CD14-positive monocyte (primary cell): Measurements from ENCODE around the gene HPS5. TPM values are rescaled to one million over a fixed set of nuclear protein-coding genes. Genes with fewer than 3 reads are reported as not detected.

Experiments
- DNase-seq, 3 donors: peaks; one replicate each; pipeline ENCODE4 v3.0.0-alpha.2; 2011 to 2022
- H2AFZ ChIP-seq: 2 replicates; pipeline ENCODE4 v1.6.0; 2012; ENCODE audit warnings: mild to moderate bottlenecking, low read depth, low read length, inconsistent platforms; ENCODE audit not compliant: insufficient read depth, poor library complexity, severe bottlenecking
- H3K27ac ChIP-seq, 2 donors: 1 replicate in 1 of 2; 2 replicates in 1 of 2; pipeline ENCODE4 v1.5.1; 2012 to 2013; ENCODE audit warnings: low read length in 2 of 2, control low read depth in 1 of 2, inconsistent platforms in 1 of 2, low read depth in 1 of 2, mild to moderate bottlenecking in 1 of 2
- H3K27me3 ChIP-seq, 2 donors: one replicate each; pipeline versions ENCODE4 v1.6.0 to v1.6.1; 2011 to 2013; ENCODE audit warnings: low read length in 2 of 2; ENCODE audit not compliant: control insufficient read depth in 2 of 2, insufficient read depth in 2 of 2
- H3K36me3 ChIP-seq, 2 donors: replicated peaks in 1 of 2; 1 replicate in 1 of 2; 2 replicates in 1 of 2; pipeline versions ENCODE4 v1.5.1 to v1.6.1; 2012 to 2013; ENCODE audit warnings: low read length in 2 of 2, control low read depth in 1 of 2, inconsistent platforms in 1 of 2, mild to moderate bottlenecking in 1 of 2; ENCODE audit not compliant: insufficient read depth in 2 of 2, control insufficient read depth in 1 of 2
- H3K4me1 ChIP-seq, 2 donors: 1 replicate in 1 of 2; 2 replicates in 1 of 2; pipeline versions ENCODE4 v1.5.1 to v1.6.1; 2012 to 2013; ENCODE audit warnings: low read length in 2 of 2, control low read depth in 1 of 2, inconsistent platforms in 1 of 2, mild to moderate bottlenecking in 1 of 2, moderate library complexity in 1 of 2; ENCODE audit not compliant: insufficient read depth in 2 of 2, control insufficient read depth in 1 of 2
- H3K4me2 ChIP-seq: replicated peaks from 2 replicates; pipeline ENCODE3; 2012; ENCODE audit warnings: low read length, moderate library complexity, mild to moderate bottlenecking; ENCODE audit not compliant: poor library complexity, severe bottlenecking; ENCODE audit errors: extremely low read depth
- H3K4me3 ChIP-seq, 3 experiments: fragments of 200-600 bp in 1 of 3; sonication (generic) in 1 of 3; replicated peaks in 1 of 3; 1 replicate in 2 of 3; 2 replicates in 1 of 3; pipeline ENCODE4 v1.5.1; 2011 to 2013; ENCODE audit warnings: low read length in 3 of 3, mild to moderate bottlenecking in 3 of 3, control low read depth in 2 of 3, low read depth in 2 of 3, inconsistent platforms in 1 of 3, moderate library complexity in 1 of 3
- H3K79me2 ChIP-seq: 2 replicates; pipeline ENCODE4 v1.6.0; 2012; ENCODE audit warnings: mild to moderate bottlenecking, control low read depth, inconsistent platforms, low read length, moderate library complexity; ENCODE audit not compliant: insufficient read depth
- H3K9ac ChIP-seq: 2 replicates; pipeline ENCODE4 v1.6.0; 2017; ENCODE audit warnings: low read length, mild to moderate bottlenecking; ENCODE audit not compliant: insufficient read depth, poor library complexity, severe bottlenecking
- H3K9me3 ChIP-seq, 2 donors: replicated peaks in 1 of 2; 1 replicate in 1 of 2; 2 replicates in 1 of 2; pipeline versions ENCODE4 v1.5.1 to v1.6.1; 2012 to 2013; ENCODE audit warnings: low read length in 2 of 2, control low read depth in 1 of 2; ENCODE audit not compliant: control insufficient read depth in 1 of 2, insufficient read depth in 1 of 2
- H4K20me1 ChIP-seq: 2 replicates; pipeline ENCODE4 v1.6.0; 2012; ENCODE audit warnings: mild to moderate bottlenecking, low read length, control low read depth, moderate library complexity; ENCODE audit not compliant: insufficient read depth
- H3K27ac Mint-ChIP-seq, 7 donors: one replicate each; pipeline ENCODE4 v1.8.0; 2020; ENCODE audit warnings: mild to moderate bottlenecking in 7 of 7, mixed read lengths in 7 of 7, moderate library complexity in 6 of 7, inconsistent platforms in 2 of 7
- H3K27me3 Mint-ChIP-seq, 3 donors: one replicate each; pipeline ENCODE4 v1.8.0; 2021 to 2022; ENCODE audit warnings: low read depth in 3 of 3, mild to moderate bottlenecking in 3 of 3, mixed read lengths in 3 of 3, moderate library complexity in 3 of 3, inconsistent platforms in 1 of 3
- H3K36me3 Mint-ChIP-seq, 2 donors: one replicate each; pipeline ENCODE4 v1.8.0; 2020; ENCODE audit warnings: mixed read lengths in 2 of 2, inconsistent platforms in 1 of 2, mild to moderate bottlenecking in 1 of 2
- H3K4me1 Mint-ChIP-seq: one replicate; pipeline ENCODE4 v1.8.0; 2020; ENCODE audit warnings: mild to moderate bottlenecking, mixed read lengths
- H3K4me3 Mint-ChIP-seq, 2 donors: one replicate each; pipeline ENCODE4 v1.8.0; 2020; ENCODE audit warnings: mild to moderate bottlenecking in 2 of 2, mixed read lengths in 2 of 2, moderate library complexity in 1 of 2
- H3K9me3 Mint-ChIP-seq, 7 donors: one replicate each; pipeline ENCODE4 v1.8.0; 2020 to 2022; ENCODE audit warnings: mixed read lengths in 7 of 7, mild to moderate bottlenecking in 6 of 7, moderate library complexity in 6 of 7, inconsistent platforms in 2 of 7
- WGBS: methylation state at CpG from one replicate; pipeline ENCODE4 v1.1.5; 2013; ENCODE audit warnings: missing lambda C conversion rate; ENCODE audit not compliant: insufficient coverage; 5-methylcytosine and 5-hydroxymethylcytosine counted together
- intact Hi-C, 2 donors: fragments of 100-400 bp; cut with micrococcal nuclease; formaldehyde crosslinking; loops; one replicate each; pipeline versions ENCODE4 v1.15.0 to v1.15.1; 2023
- polyA plus RNA-seq, 3 donors: library from polyadenylated mRNA; depleted of rRNA in 1 of 3; unstranded in 2 of 3; stranded (reverse) in 1 of 3; fragments of 300-500 nt in 2 of 3; fragments of >200 nt in 1 of 3; fragmentation: Illumina TruSeq in 2 of 3; gene quantifications; 1 replicate in 2 of 3; 2 replicates in 1 of 3; pipeline ENCODE4 v1.2.3, GENCODE V29; 2012 to 2021
- TF ChIP-seq, protein P1 (sequence below): fragments of 200-600 bp; IDR thresholded peaks from one replicate; pipeline ENCODE4 v1.8.0; 2022; ENCODE audit warnings: antibody characterized with exemption, mild to moderate bottlenecking

The HPS5 gene
- polyA plus RNA-seq, 3 donors = 11.4 to 17.7 (median 12.9) TPM

DNA sequence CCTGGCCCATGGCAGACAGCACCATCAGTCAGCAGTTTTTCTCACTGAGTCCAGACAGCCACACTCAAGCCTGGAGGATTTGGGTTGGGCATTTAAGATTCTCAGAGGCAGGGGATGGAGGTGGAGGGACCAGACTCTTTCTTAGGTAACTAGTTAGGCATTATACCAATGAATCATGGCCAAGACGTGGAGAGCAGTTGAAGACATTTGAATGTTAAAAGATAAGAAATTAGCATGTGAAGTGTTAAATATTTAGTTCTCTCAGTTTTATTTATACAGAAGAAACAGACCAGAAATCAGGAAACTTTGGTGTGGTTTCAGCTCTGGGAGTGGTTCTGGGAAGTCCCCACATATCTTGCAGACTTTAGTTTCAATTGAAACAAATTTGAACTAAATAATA lies 10.4 kb upstream of the HPS5 start:
- Histone ChIP-seq H3K9ac (no peak overlapping the region), H3K79me2 (peaks cover 60% of the 10 kb centered on the region), H3K4me1 (no peaks in the 10 kb centered on the region), H3K36me3 (peaks cover 58 to 96% of the 10 kb centered on the region in 2 donors), H3K4me2 (no peak overlapping the region), H3K4me3 (no peak overlapping the region), H3K27me3 (no peaks in the 10 kb centered on the region), H3K9me3 (no peaks in the 10 kb centered on the region), H4K20me1 (peaks cover 63% of the 10 kb centered on the region), H3K27ac (no peak overlapping the region), H2AFZ (no peak overlapping the region)
- H3K9me3 Mint-ChIP-seq = no peaks in the 10 kb centered on the region
- peaks cover 8% of the 10 kb centered on the region for H3K4me1 Mint-ChIP-seq
- no CpG with 5 or more reads among the region's 1 CpG for WGBS
- H3K4me3 Mint-ChIP-seq = no peak overlapping the region
- no peaks in the 10 kb centered on the region for H3K27me3 Mint-ChIP-seq
- intact Hi-C loops = loop anchor here (5.0 to 10.0 kb wide), 2 partner anchors 35 to 88 kb away; partner anchors contain the start of gene SAA2 (in 1 of the 2)
- peak overlapping the region in 4 of 7 donors; percentile 32 to 80 (median 53) for H3K27ac Mint-ChIP-seq
- no peak for DNase-seq
- TF ChIP-seq, protein P1, sequence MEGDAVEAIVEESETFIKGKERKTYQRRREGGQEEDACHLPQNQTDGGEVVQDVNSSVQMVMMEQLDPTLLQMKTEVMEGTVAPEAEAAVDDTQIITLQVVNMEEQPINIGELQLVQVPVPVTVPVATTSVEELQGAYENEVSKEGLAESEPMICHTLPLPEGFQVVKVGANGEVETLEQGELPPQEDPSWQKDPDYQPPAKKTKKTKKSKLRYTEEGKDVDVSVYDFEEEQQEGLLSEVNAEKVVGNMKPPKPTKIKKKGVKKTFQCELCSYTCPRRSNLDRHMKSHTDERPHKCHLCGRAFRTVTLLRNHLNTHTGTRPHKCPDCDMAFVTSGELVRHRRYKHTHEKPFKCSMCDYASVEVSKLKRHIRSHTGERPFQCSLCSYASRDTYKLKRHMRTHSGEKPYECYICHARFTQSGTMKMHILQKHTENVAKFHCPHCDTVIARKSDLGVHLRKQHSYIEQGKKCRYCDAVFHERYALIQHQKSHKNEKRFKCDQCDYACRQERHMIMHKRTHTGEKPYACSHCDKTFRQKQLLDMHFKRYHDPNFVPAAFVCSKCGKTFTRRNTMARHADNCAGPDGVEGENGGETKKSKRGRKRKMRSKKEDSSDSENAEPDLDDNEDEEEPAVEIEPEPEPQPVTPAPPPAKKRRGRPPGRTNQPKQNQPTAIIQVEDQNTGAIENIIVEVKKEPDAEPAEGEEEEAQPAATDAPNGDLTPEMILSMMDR = no peak
- H3K36me3 Mint-ChIP-seq = peaks cover 69 to 91% of the 10 kb centered on the region in 2 donors

DNA sequence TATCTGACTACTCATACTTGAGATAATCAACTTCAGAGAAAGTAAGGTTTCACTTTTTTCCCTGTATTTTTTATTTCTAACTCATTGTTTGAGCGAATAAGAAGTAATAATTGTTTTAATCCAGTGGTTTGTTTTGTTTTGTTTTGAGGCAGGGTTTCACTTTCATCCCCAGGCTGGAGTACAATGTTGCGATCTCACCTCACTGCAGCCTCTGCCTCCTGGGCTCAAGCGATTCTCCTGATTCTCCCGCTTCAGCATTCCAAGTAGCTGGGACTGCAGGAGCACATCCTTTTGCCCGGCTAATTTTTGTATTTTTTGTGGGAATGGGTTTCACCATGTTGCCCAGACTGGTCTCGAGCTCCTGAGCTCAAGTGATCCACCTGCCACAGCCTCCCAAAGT lies 9.0 kb upstream of the HPS5 start:
- Histone ChIP-seq H2AFZ (no peak overlapping the region), H3K36me3 (peaks cover 54 to 96% of the 10 kb centered on the region in 2 donors), H3K79me2 (peaks cover 74% of the 10 kb centered on the region), H4K20me1 (peaks cover 72% of the 10 kb centered on the region), H3K9ac (no peak overlapping the region), H3K27ac (no peak overlapping the region), H3K4me1 (no peaks in the 10 kb centered on the region), H3K4me2 (no peak overlapping the region), H3K27me3 (no peaks in the 10 kb centered on the region), H3K4me3 (no peak overlapping the region), H3K9me3 (no peaks in the 10 kb centered on the region)
- DNase-seq = no peak
- Mint-ChIP-seq H3K27me3 (no peaks in the 10 kb centered on the region), H3K4me1 (peaks cover 8% of the 10 kb centered on the region), H3K36me3 (peaks cover 65 to 85% of the 10 kb centered on the region in 2 donors), H3K4me3 (no peak overlapping the region), H3K27ac (peak overlapping the region in 4 of 7 donors; percentile 16 to 66 (median 56)), H3K9me3 (no peaks in the 10 kb centered on the region)
- intact Hi-C loops = loop anchor here (5.0 to 10.0 kb wide), 2 partner anchors 36 to 86 kb away; partner anchors contain the start of gene SAA2 (in 1 of the 2)
- TF ChIP-seq, protein P1 = no peak
- 100% methylated on average over 1 of the region's 6 CpGs for WGBS
